Liver (tissue), 3 donors: ENCODE data around the gene RUNX1.

Experiments used
- CTCF ChIP-seq: fragments of 150-350 bp; IDR thresholded peaks from 2 replicates; pipeline ENCODE4 v1.5.1; 2017; ENCODE audit warnings: improper control_type of control experiment, low read depth, low read length; ENCODE audit not compliant: missing input control
- HNF4G ChIP-seq: IDR thresholded peaks from 2 replicates; pipeline ENCODE4 v1.6.1; 2016; ENCODE audit warnings: antibody characterized with exemption
- MAX ChIP-seq: IDR thresholded peaks from 2 replicates; pipeline ENCODE4 v1.6.1; 2016; ENCODE audit warnings: antibody characterized with exemption
- RAD21 ChIP-seq, 2 donors: IDR thresholded peaks; 2 replicates each; pipeline ENCODE4 v1.6.1; 2016; ENCODE audit warnings: antibody characterized with exemption in 2 of 2, mild to moderate bottlenecking in 2 of 2
- REST ChIP-seq: IDR thresholded peaks from 2 replicates; pipeline ENCODE4 v1.6.1; 2016; ENCODE audit warnings: antibody characterized with exemption, mild to moderate bottlenecking
- RXRA ChIP-seq, 2 donors: IDR thresholded peaks; 2 replicates each; pipeline ENCODE4 v1.6.1; 2017 to 2018; ENCODE audit warnings: antibody characterized with exemption in 2 of 2, mild to moderate bottlenecking in 1 of 2
- TAF1 ChIP-seq: conservative IDR thresholded peaks from 2 replicates; pipeline ENCODE4 v1.6.1; 2016; ENCODE audit warnings: antibody characterized with exemption, mild to moderate bottlenecking
- YY1 ChIP-seq: IDR thresholded peaks from 2 replicates; pipeline ENCODE4 v1.6.1; 2016; ENCODE audit warnings: antibody characterized with exemption, mild to moderate bottlenecking
- TF ChIP-seq, protein P1 (sequence below): IDR thresholded peaks from 2 replicates; pipeline ENCODE4 v1.6.1; 2016; ENCODE audit warnings: antibody characterized with exemption
- donor health status: healthy.
- donor health status: healthy.

DNA sequence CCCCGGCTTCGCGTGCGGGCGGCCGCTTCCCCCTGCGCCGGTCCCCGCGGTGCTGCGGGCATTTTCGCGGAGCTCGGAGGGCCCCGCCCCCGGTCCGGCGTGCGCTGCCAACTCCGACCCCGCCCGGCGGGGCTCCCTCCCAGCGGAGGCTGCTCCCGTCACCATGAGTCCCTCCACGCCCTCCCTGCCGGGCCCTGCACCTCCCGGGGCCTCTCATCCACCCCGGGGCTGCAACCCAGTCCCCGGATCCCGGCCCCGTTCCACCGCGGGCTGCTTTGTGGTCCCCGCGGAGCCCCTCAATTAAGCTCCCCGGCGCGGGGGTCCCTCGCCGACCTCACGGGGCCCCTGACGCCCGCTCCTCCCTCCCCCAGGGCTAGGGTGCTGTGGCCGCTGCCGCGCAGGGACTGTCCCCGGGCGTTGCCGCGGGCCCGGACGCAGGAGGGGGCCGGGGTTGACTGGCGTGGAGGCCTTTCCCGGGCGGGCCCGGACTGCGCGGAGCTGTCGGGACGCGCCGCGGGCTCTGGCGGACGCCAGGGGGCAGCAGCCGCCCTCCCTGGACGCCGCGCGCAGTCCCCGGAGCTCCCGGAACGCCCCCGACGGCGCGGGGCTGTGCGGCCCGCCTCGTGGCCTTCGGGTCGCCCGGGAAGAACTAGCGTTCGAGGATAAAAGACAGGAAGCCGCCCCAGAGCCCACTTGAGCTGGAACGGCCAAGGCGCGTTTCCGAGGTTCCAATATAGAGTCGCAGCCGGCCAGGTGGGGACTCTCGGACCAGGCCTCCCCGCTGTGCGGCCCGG is 159.2 kb downstream of the RUNX1 start:
- TF ChIP-seq, protein P1, sequence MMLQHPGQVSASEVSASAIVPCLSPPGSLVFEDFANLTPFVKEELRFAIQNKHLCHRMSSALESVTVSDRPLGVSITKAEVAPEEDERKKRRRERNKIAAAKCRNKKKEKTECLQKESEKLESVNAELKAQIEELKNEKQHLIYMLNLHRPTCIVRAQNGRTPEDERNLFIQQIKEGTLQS = no peak
- TF ChIP-seq CTCF (peak; percentile 83), YY1 (no peak), MAX (no peak), REST (no peak), RXRA (IDR thresholded peaks at IDR 0.05) (no peak), HNF4G (no peak), TAF1 (no peak), RAD21 (IDR thresholded peaks at IDR 0.05) (peak; percentile 48 to 70)
